Mucosa of stomach (tissue), 1 donor: ENCODE data around the gene HSP90AB1.

Experiments used
- H3K27me3 ChIP-seq: one replicate; pipeline ENCODE4 v1.7.0; 2013; ENCODE audit warnings: mild to moderate bottlenecking, low read length; ENCODE audit not compliant: control insufficient read depth, insufficient read depth
- H3K36me3 ChIP-seq: one replicate; pipeline ENCODE4 v1.7.0; 2013; ENCODE audit warnings: low read length; ENCODE audit not compliant: control insufficient read depth, insufficient read depth
- H3K4me1 ChIP-seq: one replicate; pipeline ENCODE4 v1.7.0; 2013; ENCODE audit warnings: mild to moderate bottlenecking, low read length; ENCODE audit not compliant: control insufficient read depth, insufficient read depth
- H3K4me3 ChIP-seq: one replicate; pipeline ENCODE4 v1.7.0; 2013; ENCODE audit warnings: low read length
- H3K9ac ChIP-seq: one replicate; pipeline ENCODE4 v1.7.0; 2013; ENCODE audit warnings: mild to moderate bottlenecking, low read length, moderate library complexity
- H3K9me3 ChIP-seq: one replicate; pipeline ENCODE4 v1.7.0; 2013; ENCODE audit warnings: mild to moderate bottlenecking, low read length, moderate library complexity; ENCODE audit not compliant: control insufficient read depth
- donor health status: Pancreatic carcinoma.

HSP90AB1 gene

DNA sequence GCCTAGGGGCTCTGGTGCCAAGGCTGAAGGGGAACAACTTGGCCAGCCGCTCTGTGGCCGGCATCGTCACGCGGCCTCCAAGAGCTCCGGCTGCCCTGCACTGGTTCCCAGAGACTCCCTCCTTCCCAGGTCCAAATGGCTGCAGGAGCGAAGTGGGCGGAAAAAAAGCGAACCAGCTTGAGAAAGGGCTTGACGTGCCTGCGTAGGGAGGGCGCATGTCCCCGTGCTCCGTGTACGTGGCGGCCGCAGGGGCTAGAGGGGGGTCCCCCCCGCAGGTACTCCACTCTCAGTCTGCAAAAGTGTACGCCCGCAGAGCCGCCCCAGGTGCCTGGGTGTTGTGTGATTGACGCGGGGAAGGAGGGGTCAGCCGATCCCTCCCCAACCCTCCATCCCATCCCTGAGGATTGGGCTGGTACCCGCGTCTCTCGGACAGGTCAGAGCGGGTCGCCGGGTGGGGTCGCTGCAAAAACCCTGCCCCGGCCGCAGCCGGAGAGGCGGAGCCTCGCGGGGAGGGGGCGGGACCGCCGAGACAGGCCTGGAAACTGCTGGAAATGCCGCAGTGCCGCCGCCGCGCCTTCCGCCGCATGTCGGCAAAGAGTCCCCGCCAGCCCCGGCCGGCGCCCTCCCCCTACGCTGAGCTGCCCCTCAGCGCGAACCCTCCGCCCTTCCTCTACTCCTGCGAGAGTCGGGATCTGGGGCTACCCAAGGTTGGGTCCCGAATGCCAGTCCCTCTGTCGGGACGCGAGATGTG, 814 bp upstream of the HSP90AB1 start:
- Histone ChIP-seq H3K9me3 (no peaks in the 10 kb centered on the region), H3K36me3 (peaks cover 4% of the 10 kb centered on the region), H3K4me3 (peak overlapping the region; percentile 99), H3K9ac (peak overlapping the region; percentile 89), H3K4me1 (peaks cover 18% of the 10 kb centered on the region), H3K27me3 (no peaks in the 10 kb centered on the region)

DNA sequence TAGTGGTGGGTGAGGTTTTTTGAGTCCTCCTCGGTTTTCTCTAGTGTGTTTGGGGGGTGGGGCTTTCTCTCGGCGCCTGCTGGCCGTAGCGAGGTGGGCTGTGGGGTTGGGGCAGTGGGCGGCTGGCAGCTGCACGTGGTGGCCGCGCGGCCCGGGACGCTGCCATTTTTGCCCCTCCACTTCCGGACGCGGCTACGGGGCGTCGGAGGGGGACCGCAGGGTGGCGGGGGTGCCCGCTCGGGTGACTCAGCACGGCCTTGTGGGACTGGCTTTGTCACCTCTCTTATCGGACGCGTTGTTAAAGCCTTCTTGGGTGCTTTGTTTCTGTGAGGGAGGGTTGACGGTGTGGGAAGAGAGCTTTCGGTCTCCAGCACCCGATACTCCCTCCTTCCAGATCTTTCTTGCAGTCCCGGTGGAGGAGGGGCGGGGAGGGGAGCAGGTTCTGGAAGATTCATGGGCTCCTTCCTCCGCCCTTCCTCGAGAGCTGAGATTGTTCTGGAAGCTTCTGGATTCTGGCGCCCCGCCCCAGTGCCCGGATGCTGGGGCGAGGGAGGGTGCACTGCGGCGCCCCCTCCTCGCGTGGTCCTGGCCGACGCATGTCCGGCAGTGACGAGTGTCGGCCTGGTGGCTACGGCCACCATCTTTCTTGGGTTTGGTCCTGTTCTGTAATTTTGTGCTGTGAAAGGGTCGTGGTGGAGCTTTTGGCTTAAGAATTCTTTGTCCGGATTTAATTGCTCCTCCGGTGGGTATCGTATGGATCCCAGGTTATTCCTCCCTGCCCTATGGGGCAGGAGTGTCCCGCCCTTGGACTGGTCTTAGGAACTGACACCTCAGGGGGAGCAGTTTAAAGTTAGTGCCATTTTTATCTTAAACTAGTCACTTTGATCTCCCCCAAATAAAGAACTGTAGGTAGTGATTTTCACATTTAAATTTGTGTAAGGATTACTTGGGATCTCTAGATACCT, 719 bp downstream of the HSP90AB1 start:
- peaks cover 13% of the 10 kb centered on the region for H3K36me3 ChIP-seq

DNA sequence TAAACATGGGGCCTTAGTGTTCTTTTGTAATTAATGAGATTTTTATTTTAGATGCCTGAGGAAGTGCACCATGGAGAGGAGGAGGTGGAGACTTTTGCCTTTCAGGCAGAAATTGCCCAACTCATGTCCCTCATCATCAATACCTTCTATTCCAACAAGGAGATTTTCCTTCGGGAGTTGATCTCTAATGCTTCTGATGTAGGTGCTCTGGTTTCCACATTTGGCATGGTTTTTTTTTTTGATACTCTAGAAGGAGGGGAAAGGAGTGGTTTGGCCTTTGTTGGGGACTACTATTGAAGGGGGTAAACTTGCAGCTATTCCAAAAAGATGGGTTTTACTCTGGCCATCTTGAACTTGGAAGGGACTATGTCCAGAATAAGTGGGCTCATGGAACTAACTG, 1.7 kb downstream of the HSP90AB1 start:
- peak overlapping the region; percentile 99 for H3K4me3 ChIP-seq
- H3K9me3 ChIP-seq = no peaks in the 10 kb centered on the region
- peaks cover 23% of the 10 kb centered on the region for H3K4me1 ChIP-seq
- H3K9ac ChIP-seq = peak overlapping the region; percentile 89
- H3K36me3 ChIP-seq = peaks cover 13% of the 10 kb centered on the region
- no peaks in the 10 kb centered on the region for H3K27me3 ChIP-seq

More for the DNA sequence above, 719 bp downstream of the HSP90AB1 start:
- Histone ChIP-seq H3K9me3 (no peaks in the 10 kb centered on the region), H3K9ac (peak overlapping the region; percentile 89), H3K4me1 (peaks cover 18% of the 10 kb centered on the region), H3K4me3 (peak overlapping the region; percentile 99), H3K27me3 (no peaks in the 10 kb centered on the region)

DNA sequence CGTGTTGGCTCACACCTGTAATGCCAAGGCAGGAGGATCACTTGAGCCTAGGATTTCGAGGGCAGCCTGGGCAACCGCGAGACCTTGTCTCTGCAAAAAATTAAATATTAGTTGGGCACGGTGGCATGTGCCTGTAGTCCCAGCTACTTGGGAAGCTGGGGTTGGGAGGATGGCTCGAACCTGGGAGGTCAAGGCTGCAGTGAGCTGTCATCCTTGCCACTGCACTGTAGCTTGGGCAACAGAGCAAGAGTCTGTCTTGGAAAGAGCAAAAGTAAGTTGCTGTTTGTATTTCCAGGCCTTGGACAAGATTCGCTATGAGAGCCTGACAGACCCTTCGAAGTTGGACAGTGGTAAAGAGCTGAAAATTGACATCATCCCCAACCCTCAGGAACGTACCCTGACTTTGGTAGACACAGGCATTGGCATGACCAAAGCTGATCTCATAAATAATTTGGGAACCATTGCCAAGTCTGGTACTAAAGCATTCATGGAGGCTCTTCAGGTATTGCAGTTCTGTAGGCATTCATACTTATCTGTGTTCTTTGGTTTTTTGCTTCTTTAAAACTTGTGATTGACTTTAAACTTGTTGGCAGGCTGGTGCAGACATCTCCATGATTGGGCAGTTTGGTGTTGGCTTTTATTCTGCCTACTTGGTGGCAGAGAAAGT, 2.3 kb downstream of the HSP90AB1 start:
- Histone ChIP-seq H3K9ac (peak overlapping the region; percentile 89), H3K27me3 (no peaks in the 10 kb centered on the region), H3K4me1 (peaks cover 23% of the 10 kb centered on the region), H3K36me3 (peaks cover 14% of the 10 kb centered on the region), H3K4me3 (no peak overlapping the region), H3K9me3 (no peaks in the 10 kb centered on the region)

DNA sequence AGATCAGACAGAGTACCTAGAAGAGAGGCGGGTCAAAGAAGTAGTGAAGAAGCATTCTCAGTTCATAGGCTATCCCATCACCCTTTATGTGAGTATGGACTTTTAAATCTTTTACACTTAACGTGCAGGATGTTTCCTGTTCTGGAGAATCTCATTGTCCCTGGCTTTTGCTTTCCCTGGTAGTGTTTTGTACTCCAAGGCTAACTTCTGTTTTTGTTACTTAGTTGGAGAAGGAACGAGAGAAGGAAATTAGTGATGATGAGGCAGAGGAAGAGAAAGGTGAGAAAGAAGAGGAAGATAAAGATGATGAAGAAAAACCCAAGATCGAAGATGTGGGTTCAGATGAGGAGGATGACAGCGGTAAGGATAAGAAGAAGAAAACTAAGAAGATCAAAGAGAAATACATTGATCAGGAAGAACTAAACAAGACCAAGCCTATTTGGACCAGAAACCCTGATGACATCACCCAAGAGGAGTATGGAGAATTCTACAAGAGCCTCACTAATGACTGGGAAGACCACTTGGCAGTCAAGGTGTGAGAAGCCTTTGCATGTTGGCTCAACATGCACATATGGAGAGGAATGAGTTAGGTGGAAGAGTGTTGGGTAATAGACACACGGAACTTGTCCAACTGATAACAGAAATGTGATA, 3.3 kb downstream of the HSP90AB1 start:
- Histone ChIP-seq H3K9me3 (no peaks in the 10 kb centered on the region), H3K27me3 (no peaks in the 10 kb centered on the region), H3K4me3 (no peak overlapping the region), H3K4me1 (peaks cover 26% of the 10 kb centered on the region), H3K36me3 (peaks cover 24% of the 10 kb centered on the region), H3K9ac (no peak overlapping the region)

DNA sequence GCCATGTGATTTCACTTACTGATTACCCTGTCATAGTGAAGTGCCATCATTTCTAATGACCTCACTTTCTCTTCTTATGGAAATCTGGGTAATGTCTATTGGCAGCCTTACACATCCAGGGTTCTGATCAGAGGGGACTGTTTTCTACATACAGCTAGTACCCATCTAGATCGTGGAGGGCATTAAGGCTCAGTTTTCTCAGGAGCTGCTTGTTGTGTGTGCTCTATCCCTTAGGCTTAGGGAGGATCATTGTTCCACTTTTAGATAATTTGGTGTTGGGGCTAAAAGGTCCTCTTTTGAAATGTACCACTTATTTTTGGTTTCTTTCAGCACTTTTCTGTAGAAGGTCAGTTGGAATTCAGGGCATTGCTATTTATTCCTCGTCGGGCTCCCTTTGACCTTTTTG, 3.8 kb downstream of the HSP90AB1 start:
- Histone ChIP-seq H3K4me1 (peaks cover 25% of the 10 kb centered on the region), H3K4me3 (no peak overlapping the region), H3K27me3 (no peaks in the 10 kb centered on the region), H3K9me3 (no peaks in the 10 kb centered on the region), H3K36me3 (peaks cover 24% of the 10 kb centered on the region), H3K9ac (no peak overlapping the region)

DNA sequence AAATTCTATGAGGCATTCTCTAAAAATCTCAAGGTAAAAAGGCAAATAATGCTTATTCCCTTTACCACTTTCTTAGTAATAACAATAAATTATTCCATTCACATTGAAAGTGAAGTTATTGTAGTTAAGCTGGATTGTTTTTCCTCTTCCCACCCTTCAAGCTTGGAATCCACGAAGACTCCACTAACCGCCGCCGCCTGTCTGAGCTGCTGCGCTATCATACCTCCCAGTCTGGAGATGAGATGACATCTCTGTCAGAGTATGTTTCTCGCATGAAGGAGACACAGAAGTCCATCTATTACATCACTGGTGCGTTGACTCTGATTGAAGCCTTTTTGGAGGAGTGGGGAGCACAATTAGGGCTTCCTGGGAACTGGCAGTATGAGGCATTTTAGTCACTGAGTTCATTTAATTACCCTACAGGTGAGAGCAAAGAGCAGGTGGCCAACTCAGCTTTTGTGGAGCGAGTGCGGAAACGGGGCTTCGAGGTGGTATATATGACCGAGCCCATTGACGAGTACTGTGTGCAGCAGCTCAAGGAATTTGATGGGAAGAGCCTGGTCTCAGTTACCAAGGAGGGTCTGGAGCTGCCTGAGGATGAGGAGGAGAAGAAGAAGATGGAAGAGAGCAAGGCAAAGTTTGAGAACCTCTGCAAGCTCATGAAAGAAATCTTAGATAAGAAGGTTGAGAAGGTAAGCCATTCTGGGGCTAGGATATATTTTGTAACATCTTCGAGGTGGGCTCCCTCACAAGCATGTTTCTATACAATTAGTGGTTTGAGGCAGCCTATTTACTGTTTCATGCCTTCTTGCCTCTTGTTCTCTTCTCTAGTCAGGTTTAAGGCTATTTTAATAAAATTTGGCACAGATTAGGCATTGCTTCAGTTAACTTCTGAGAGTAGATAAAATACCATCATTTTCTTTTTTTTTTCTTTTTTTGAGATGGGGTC, 4.9 kb downstream of the HSP90AB1 start:
- H3K9me3 ChIP-seq = no peaks in the 10 kb centered on the region
- peaks cover 24% of the 10 kb centered on the region for H3K36me3 ChIP-seq
- H3K4me3 ChIP-seq = no peak overlapping the region
- no peak overlapping the region for H3K9ac ChIP-seq
- no peaks in the 10 kb centered on the region for H3K27me3 ChIP-seq
- H3K4me1 ChIP-seq = peaks cover 32% of the 10 kb centered on the region

DNA sequence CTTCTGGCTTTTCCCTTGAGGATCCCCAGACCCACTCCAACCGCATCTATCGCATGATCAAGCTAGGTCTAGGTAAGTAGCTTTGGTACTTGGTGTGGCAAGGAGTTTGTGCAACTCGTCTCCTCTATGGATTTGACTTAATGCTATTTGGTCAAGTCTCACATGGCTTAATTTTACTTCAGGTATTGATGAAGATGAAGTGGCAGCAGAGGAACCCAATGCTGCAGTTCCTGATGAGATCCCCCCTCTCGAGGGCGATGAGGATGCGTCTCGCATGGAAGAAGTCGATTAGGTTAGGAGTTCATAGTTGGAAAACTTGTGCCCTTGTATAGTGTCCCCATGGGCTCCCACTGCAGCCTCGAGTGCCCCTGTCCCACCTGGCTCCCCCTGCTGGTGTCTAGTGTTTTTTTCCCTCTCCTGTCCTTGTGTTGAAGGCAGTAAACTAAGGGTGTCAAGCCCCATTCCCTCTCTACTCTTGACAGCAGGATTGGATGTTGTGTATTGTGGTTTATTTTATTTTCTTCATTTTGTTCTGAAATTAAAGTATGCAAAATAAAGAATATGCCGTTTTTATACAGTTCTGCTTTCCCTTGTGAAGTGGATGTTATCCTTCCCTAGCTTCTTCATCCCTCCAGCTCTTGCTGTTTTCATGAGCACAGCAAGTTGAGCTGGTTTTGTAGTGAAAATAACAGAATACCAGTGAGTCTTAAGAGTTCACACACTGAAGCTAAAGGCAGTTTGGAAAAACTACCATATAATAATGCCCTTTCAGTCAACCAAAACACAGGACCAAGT, 6.6 kb downstream of the HSP90AB1 start:
- Histone ChIP-seq H3K9ac (no peak overlapping the region), H3K4me3 (no peak overlapping the region), H3K9me3 (no peaks in the 10 kb centered on the region), H3K36me3 (peaks cover 24% of the 10 kb centered on the region), H3K27me3 (no peaks in the 10 kb centered on the region), H3K4me1 (peaks cover 35% of the 10 kb centered on the region)

DNA sequence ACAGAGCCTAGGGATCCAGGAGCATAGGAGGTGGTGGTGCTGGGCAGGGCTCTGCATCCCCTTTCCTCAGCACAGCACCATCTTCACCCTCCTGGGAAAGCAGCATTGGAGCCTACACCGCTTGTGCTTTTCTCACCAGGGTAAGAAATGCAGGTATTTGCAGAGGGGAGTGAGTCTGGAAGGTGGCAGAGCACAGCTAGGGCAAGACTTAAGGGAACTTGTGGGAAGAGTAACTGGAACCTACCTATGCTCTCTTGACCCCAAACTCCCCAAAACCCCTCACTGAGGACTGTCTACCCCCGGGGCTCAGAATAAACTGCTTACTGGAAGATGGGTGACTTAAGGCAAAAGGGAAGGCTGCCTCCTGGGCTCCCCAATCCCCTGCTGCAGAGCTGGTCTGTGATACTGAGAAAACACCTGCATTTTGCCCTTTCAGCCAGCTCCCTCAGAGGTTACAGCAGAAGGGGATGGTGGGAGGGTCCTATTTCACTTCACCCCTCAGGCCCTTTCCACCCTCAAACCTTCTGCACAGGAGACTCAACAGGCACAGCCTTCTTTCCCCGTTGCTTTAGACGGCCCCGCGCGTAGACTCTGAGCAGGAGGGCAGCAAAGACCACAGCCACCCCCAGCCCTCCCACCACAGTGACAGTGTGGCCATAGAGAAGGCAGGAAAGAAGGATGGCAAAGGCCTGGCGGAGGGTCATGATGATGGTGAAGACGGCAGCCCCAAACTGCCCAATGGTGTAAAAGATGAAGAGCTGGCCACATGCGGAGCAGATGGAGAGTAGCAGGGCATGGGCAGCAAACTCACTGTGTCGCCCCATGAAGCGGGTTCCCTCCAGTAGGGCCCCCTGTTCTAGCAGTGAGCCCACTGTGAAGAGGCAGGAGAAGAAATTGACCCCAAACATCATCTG, 7.5 kb downstream of the HSP90AB1 start:
- Histone ChIP-seq H3K4me3 (no peak overlapping the region), H3K9me3 (no peaks in the 10 kb centered on the region), H3K9ac (no peak overlapping the region), H3K27me3 (no peaks in the 10 kb centered on the region), H3K4me1 (peaks cover 26% of the 10 kb centered on the region), H3K36me3 (peaks cover 24% of the 10 kb centered on the region)
